Lower leg skin (tissue), 3 donors: ENCODE data around the gene ZNF219.

Experiments used
- POLR2A ChIP-seq, 2 donors: fragments of 450-650 bp; IDR thresholded peaks; one replicate each; pipeline ENCODE4 v1.6.1; 2016 to 2017; ENCODE audit warnings: antibody characterized with exemption in 2 of 2, mild to moderate bottlenecking in 1 of 2, moderate library complexity in 1 of 2
- TF ChIP-seq, protein P1 (sequence below), 3 donors: fragments of 450-650 bp; IDR thresholded peaks; one replicate each; pipeline ENCODE4 v1.5.1; 2016; ENCODE audit warnings: antibody characterized with exemption in 3 of 3, mild to moderate bottlenecking in 3 of 3, moderate library complexity in 2 of 3

DNA sequence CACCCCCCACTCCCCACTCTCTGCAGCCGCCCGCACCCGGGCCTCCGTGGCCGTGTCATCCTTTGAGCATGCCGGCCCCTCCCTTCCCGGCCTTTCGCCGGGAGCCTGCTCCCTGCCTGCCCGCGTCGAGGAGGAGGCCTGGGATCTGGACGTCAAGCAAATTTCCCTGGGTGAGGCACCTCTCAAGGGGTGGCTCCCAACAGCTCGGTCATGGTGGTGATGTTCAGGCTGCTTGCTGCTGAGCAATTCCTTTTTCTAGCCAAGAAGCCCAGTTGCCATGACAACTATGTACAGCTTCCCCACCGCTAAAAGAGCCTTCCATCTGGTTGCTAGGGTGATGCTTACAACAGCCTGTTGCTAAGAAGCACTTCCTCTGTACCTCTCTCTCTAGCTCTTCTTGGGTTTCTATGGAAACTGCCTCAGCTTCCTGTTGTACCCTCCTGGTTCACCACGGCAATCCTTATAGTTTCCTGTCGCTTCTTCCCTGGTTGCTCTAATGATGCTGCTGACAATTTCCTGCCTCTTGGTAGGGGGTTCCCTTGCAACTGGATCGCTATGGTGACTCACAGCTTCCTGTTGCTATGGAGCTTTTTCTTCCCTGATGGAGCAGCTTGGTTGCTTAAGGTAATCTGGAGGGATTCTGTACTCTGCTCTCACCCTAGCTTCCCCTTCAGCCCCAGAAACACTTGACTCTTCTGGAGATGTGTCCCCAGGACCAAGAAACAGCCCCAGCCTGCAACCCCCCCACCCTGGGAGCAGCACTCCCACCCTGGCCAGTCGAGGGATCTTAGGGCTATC is 11.0 kb downstream of the ZNF219 start:
- TF ChIP-seq, protein P1, sequence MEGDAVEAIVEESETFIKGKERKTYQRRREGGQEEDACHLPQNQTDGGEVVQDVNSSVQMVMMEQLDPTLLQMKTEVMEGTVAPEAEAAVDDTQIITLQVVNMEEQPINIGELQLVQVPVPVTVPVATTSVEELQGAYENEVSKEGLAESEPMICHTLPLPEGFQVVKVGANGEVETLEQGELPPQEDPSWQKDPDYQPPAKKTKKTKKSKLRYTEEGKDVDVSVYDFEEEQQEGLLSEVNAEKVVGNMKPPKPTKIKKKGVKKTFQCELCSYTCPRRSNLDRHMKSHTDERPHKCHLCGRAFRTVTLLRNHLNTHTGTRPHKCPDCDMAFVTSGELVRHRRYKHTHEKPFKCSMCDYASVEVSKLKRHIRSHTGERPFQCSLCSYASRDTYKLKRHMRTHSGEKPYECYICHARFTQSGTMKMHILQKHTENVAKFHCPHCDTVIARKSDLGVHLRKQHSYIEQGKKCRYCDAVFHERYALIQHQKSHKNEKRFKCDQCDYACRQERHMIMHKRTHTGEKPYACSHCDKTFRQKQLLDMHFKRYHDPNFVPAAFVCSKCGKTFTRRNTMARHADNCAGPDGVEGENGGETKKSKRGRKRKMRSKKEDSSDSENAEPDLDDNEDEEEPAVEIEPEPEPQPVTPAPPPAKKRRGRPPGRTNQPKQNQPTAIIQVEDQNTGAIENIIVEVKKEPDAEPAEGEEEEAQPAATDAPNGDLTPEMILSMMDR (IDR thresholded peaks at IDR 0.05): no peak
- no peak for TF ChIP-seq POLR2A (IDR thresholded peaks at IDR 0.05)
